Glutamatergic neuron (in vitro differentiated cells): Measurements from ENCODE around the gene FAM120B. TPM values are rescaled to one million over a fixed set of nuclear protein-coding genes. Genes with fewer than 3 reads are reported as not detected.

Experiments used
- DNase-seq: peaks from one replicate; pipeline ENCODE4 v3.0.0; 2022
- H3K27ac Mint-ChIP-seq: one replicate; pipeline ENCODE4 v1.8.0; 2020; ENCODE audit warnings: mild to moderate bottlenecking, mixed read lengths, inconsistent platforms; ENCODE audit not compliant: unreplicated experiment
- H3K27me3 Mint-ChIP-seq: one replicate; pipeline ENCODE4 v1.8.0; 2020; ENCODE audit warnings: mild to moderate bottlenecking, moderate library complexity, mixed read lengths, inconsistent platforms; ENCODE audit not compliant: unreplicated experiment
- H3K36me3 Mint-ChIP-seq: one replicate; pipeline ENCODE4 v1.8.0; 2020; ENCODE audit warnings: mild to moderate bottlenecking, mixed read lengths, inconsistent platforms; ENCODE audit not compliant: unreplicated experiment
- H3K4me1 Mint-ChIP-seq: one replicate; pipeline ENCODE4 v1.8.0; 2020; ENCODE audit warnings: mild to moderate bottlenecking, low read depth, mixed read lengths, inconsistent platforms; ENCODE audit not compliant: unreplicated experiment
- H3K4me3 Mint-ChIP-seq: one replicate; pipeline ENCODE4 v1.8.0; 2020; ENCODE audit warnings: mild to moderate bottlenecking, mixed read lengths, inconsistent platforms; ENCODE audit not compliant: unreplicated experiment
- H3K9me3 Mint-ChIP-seq: one replicate; pipeline ENCODE4 v1.8.0; 2020; ENCODE audit warnings: mild to moderate bottlenecking, moderate library complexity, mixed read lengths, inconsistent platforms; ENCODE audit not compliant: unreplicated experiment
- CTCF ChIP-seq: fragments of 200-600 bp; sonication (generic); IDR thresholded peaks from one replicate; pipeline ENCODE4 v1.5.0; 2021; ENCODE audit not compliant: partially characterized antibody, unreplicated experiment
- total RNA-seq: library from RNA; stranded (reverse); fragmentation: NEBNext Ultra II Directional; extraction: Animal tissue kit (Norgen Biotek cat#: 25700); gene quantifications from one replicate; pipeline ENCODE4 v1.2.1, GENCODE V29; 2021; ENCODE audit not compliant: unreplicated experiment

The FAM120B gene
- total RNA-seq, 1 donor from 2014 or later: 48.3 TPM

- Mint-ChIP-seq H3K36me3 (peaks cover 2% of the 10 kb centered on the region), H3K4me1 (peaks cover 27% of the 10 kb centered on the region), H3K27ac (peak overlapping the region; percentile 38), H3K4me3 (no peak overlapping the region), H3K9me3 (peaks cover 12% of the 10 kb centered on the region), H3K27me3 (peaks cover 11% of the 10 kb centered on the region)
- no peak for DNase-seq
- TF ChIP-seq CTCF: no peak
Measured at GRCh38 chr6:170283212-170284081, 23.1 kb upstream of the FAM120B start.

- H3K27ac Mint-ChIP-seq: no peak overlapping the region
Measured at GRCh38 chr6:170284126-170284773, 22.3 kb upstream of the FAM120B start.

GRCh38 chr6:170284866-170285469 is 21.6 kb upstream of the FAM120B start:
- peaks cover 6% of the 10 kb centered on the region for H3K36me3 Mint-ChIP-seq

More at GRCh38 chr6:170284126-170284773, 22.3 kb upstream of the FAM120B start:
- Mint-ChIP-seq H3K4me3 (no peak overlapping the region), H3K9me3 (peaks cover 17% of the 10 kb centered on the region), H3K4me1 (peaks cover 32% of the 10 kb centered on the region), H3K36me3 (peaks cover 6% of the 10 kb centered on the region), H3K27me3 (peaks cover 13% of the 10 kb centered on the region)
- TF ChIP-seq CTCF: no peak
- no peak for DNase-seq

GRCh38 chr6:170285482-170285881 is 21.1 kb upstream of the FAM120B start:
- Mint-ChIP-seq H3K9me3 (peaks cover 17% of the 10 kb centered on the region), H3K36me3 (peaks cover 6% of the 10 kb centered on the region), H3K4me3 (peak overlapping the region; percentile 63), H3K27me3 (peaks cover 17% of the 10 kb centered on the region), H3K4me1 (peaks cover 28% of the 10 kb centered on the region), H3K27ac (no peak overlapping the region)
- no peak for TF ChIP-seq CTCF
- no peak for DNase-seq

More at GRCh38 chr6:170284866-170285469, 21.6 kb upstream of the FAM120B start:
- TF ChIP-seq CTCF: no peak
- Mint-ChIP-seq H3K27me3 (peaks cover 13% of the 10 kb centered on the region), H3K9me3 (peaks cover 17% of the 10 kb centered on the region), H3K4me3 (peak overlapping the region; percentile 53), H3K4me1 (peaks cover 30% of the 10 kb centered on the region), H3K27ac (no peak overlapping the region)
- no peak for DNase-seq
